Mesendoderm (in vitro differentiated cells): ENCODE results near the gene HAPLN1.

Experiments
- DNase-seq: peaks from one replicate; pipeline ENCODE4 v3.0.0; 2013
- H2AK5ac ChIP-seq: 2 replicates; pipeline ENCODE4 v1.6.1; 2013; ENCODE audit warnings: low read length, inconsistent platforms
- H2BK120ac ChIP-seq: 2 replicates; pipeline ENCODE4 v1.6.1; 2013; ENCODE audit warnings: low read depth, mild to moderate bottlenecking, low read length, moderate library complexity, mixed read lengths
- H2BK15ac ChIP-seq: replicated peaks from 2 replicates; pipeline ENCODE4 v1.6.1; 2013; ENCODE audit warnings: low read depth, mild to moderate bottlenecking, moderate library complexity
- H2BK5ac ChIP-seq: 2 replicates; pipeline ENCODE4 v1.6.1; 2013; ENCODE audit warnings: low read length, inconsistent platforms
- H3K18ac ChIP-seq: 2 replicates; pipeline ENCODE4 v1.6.1; 2013; ENCODE audit warnings: mild to moderate bottlenecking, low read length, mixed read lengths
- H3K23ac ChIP-seq: one replicate; pipeline ENCODE4 v1.6.1; 2013; ENCODE audit warnings: low read length
- H3K27ac ChIP-seq: 2 replicates; pipeline ENCODE4 v1.5.1; 2013; ENCODE audit warnings: low read depth, mild to moderate bottlenecking, inconsistent platforms, low read length, moderate library complexity
- H3K27me3 ChIP-seq: 2 replicates; pipeline ENCODE4 v1.6.1; 2013; ENCODE audit warnings: low read length, control low read depth, mild to moderate bottlenecking, inconsistent platforms; ENCODE audit not compliant: insufficient read depth, poor library complexity
- H3K36me3 ChIP-seq: 2 replicates; pipeline ENCODE4 v1.6.1; 2013; ENCODE audit warnings: low read length, inconsistent platforms; ENCODE audit not compliant: control insufficient read depth, insufficient read depth
- H3K4ac ChIP-seq: one replicate; pipeline ENCODE4 v1.6.1; 2013; ENCODE audit warnings: low read depth, mild to moderate bottlenecking, low read length, moderate library complexity
- H3K4me1 ChIP-seq: 2 replicates; pipeline ENCODE4 v1.6.1; 2013; ENCODE audit warnings: low read depth, low read length, inconsistent platforms; ENCODE audit not compliant: control insufficient read depth
- H3K4me2 ChIP-seq: 2 replicates; pipeline ENCODE4 v1.6.1; 2013; ENCODE audit warnings: low read length
- H3K4me3 ChIP-seq: 2 replicates; pipeline ENCODE4 v1.5.1; 2013; ENCODE audit warnings: mild to moderate bottlenecking, low read length
- H3K56ac ChIP-seq: one replicate; pipeline ENCODE4 v1.6.1; 2013; ENCODE audit warnings: low read length
- H3K79me1 ChIP-seq: 2 replicates; pipeline ENCODE4 v1.6.1; 2013; ENCODE audit warnings: low read length, inconsistent platforms
- H3K79me2 ChIP-seq: 2 replicates; pipeline ENCODE4 v1.6.1; 2013; ENCODE audit warnings: mild to moderate bottlenecking, low read length; ENCODE audit not compliant: control insufficient read depth, insufficient read depth
- H3K9ac ChIP-seq: 2 replicates; pipeline ENCODE4 v1.6.1; 2013; ENCODE audit warnings: low read length, inconsistent platforms
- H4K5ac ChIP-seq: one replicate; pipeline ENCODE4 v1.6.1; 2013; ENCODE audit warnings: low read length
- H4K8ac ChIP-seq: one replicate; pipeline ENCODE4 v1.6.1; 2013; ENCODE audit warnings: low read depth, mild to moderate bottlenecking, control low read depth, low read length, moderate library complexity
- WGBS: extraction: QIAGEN DNeasy Blood & Tissue Kit; methylation state at CpG from one replicate; pipeline ENCODE4 v1.1.7; 2013; ENCODE audit warnings: low lambda C conversion rate, missing lambda C conversion rate; ENCODE audit not compliant: insufficient coverage; ENCODE audit errors: extremely low coverage; 5-methylcytosine and 5-hydroxymethylcytosine counted together

Gene HAPLN1

GRCh38 chr5:83708170-83708569, 12.5 kb downstream of the HAPLN1 start:
- H3K27me3 ChIP-seq: no peaks in the 10 kb centered on the region
- WGBS: no CpG with 5 or more reads among the region's 1 CpG
- no peak overlapping the region for H2BK15ac ChIP-seq
- H3K79me2 ChIP-seq: no peaks in the 10 kb centered on the region
- H3K18ac ChIP-seq: no peak overlapping the region
- no peak for DNase-seq
- no peak overlapping the region for H3K4me2 ChIP-seq
- H3K36me3 ChIP-seq: no peaks in the 10 kb centered on the region
- H2BK5ac ChIP-seq: no peak overlapping the region
- no peak overlapping the region for H3K9ac ChIP-seq
- no peak overlapping the region for H3K23ac ChIP-seq
- no peak overlapping the region for H2BK120ac ChIP-seq
- no peak overlapping the region for H4K8ac ChIP-seq
- no peaks in the 10 kb centered on the region for H3K4me1 ChIP-seq
- no peaks in the 10 kb centered on the region for H3K79me1 ChIP-seq
- no peak overlapping the region for H3K27ac ChIP-seq
- H2AK5ac ChIP-seq: no peak overlapping the region
- no peak overlapping the region for H3K4ac ChIP-seq
- H3K56ac ChIP-seq: no peak overlapping the region
- H4K5ac ChIP-seq: no peak overlapping the region
- no peak overlapping the region for H3K4me3 ChIP-seq

DNA sequence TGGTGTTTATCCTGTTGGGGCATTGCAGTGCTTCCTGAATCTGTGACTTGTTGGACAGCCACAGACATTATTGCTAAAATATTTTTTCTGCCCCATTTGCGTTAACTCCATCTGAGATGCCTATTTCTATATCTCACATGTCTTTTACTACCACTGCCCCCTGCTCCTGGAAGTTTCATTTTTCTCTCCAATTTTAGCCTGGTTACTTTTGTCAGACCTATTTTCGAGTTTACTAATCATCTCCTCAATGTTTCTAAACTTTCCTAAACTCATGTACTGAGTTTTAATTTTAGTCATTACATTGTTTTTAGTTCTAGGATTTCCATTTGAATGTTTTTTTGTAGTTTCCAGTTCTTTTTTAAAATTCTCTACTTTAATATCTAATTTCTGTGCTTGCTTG, 17.6 kb downstream of the HAPLN1 start:
- Histone ChIP-seq H3K36me3 (no peaks in the 10 kb centered on the region), H3K27me3 (no peaks in the 10 kb centered on the region), H3K56ac (no peak overlapping the region), H3K4me1 (no peaks in the 10 kb centered on the region), H3K79me1 (no peaks in the 10 kb centered on the region), H3K4me2 (no peak overlapping the region), H2BK120ac (no peak overlapping the region), H4K5ac (no peak overlapping the region), H3K9ac (no peak overlapping the region), H4K8ac (no peak overlapping the region), H2BK15ac (no peak overlapping the region), H3K4me3 (no peak overlapping the region), H3K18ac (no peak overlapping the region), H2AK5ac (no peak overlapping the region), H3K4ac (no peak overlapping the region), H3K27ac (no peak overlapping the region), H3K23ac (no peak overlapping the region), H3K79me2 (no peaks in the 10 kb centered on the region), H2BK5ac (no peak overlapping the region)
- no CpG with 5 or more reads among the region's 2 CpGs for WGBS
- no peak for DNase-seq

DNA sequence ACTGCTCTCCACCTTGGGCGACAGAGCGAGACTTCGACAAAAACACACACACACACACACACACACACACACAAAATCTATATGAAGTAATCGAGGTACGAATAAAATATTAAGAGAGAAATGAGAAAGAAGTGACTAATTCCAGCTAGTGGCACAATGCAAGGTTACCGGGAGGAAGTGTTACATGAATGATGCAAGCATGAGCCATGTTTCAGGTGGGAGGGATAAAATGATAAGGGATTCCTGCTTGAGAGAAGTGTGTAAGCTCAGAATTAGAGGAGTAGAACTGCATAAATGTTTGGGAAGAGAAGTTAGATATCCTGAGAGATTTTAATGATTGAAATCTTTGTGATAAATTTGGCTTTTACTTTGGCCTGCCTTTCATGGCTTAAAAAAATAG, 18.8 kb downstream of the HAPLN1 start:
- Histone ChIP-seq H2BK15ac (no peak overlapping the region), H3K79me1 (no peaks in the 10 kb centered on the region), H3K4me2 (no peak overlapping the region), H4K5ac (no peak overlapping the region), H3K36me3 (no peaks in the 10 kb centered on the region), H3K23ac (no peak overlapping the region), H3K4ac (no peak overlapping the region), H2AK5ac (no peak overlapping the region), H3K27me3 (no peaks in the 10 kb centered on the region), H3K9ac (no peak overlapping the region), H4K8ac (no peak overlapping the region), H2BK5ac (no peak overlapping the region), H3K56ac (no peak overlapping the region), H3K18ac (no peak overlapping the region), H2BK120ac (no peak overlapping the region), H3K27ac (no peak overlapping the region), H3K4me1 (no peaks in the 10 kb centered on the region), H3K4me3 (no peak overlapping the region), H3K79me2 (no peaks in the 10 kb centered on the region)
- peak; percentile 28 for DNase-seq
- WGBS: no CpG with 5 or more reads among the region's 6 CpGs

- no peak overlapping the region for H3K9ac ChIP-seq
- no peak overlapping the region for H3K4me2 ChIP-seq
- H4K5ac ChIP-seq: no peak overlapping the region
- no peaks in the 10 kb centered on the region for H3K79me2 ChIP-seq
- no peak overlapping the region for H2BK15ac ChIP-seq
- no peak overlapping the region for H3K27ac ChIP-seq
- H3K79me1 ChIP-seq: no peaks in the 10 kb centered on the region
- WGBS: no CpG with 5 or more reads among the region's 1 CpG
- no peak overlapping the region for H3K4ac ChIP-seq
- no peak overlapping the region for H3K18ac ChIP-seq
- H3K23ac ChIP-seq: no peak overlapping the region
- H4K8ac ChIP-seq: no peak overlapping the region
- no peak overlapping the region for H3K56ac ChIP-seq
- no peaks in the 10 kb centered on the region for H3K36me3 ChIP-seq
- no peak for DNase-seq
- no peaks in the 10 kb centered on the region for H3K4me1 ChIP-seq
- no peak overlapping the region for H2AK5ac ChIP-seq
- H2BK5ac ChIP-seq: no peak overlapping the region
- no peaks in the 10 kb centered on the region for H3K27me3 ChIP-seq
- no peak overlapping the region for H3K4me3 ChIP-seq
- H2BK120ac ChIP-seq: no peak overlapping the region
These were observed 30.8 kb downstream of the HAPLN1 start for GRCh38 chr5:83689881-83690280.

GRCh38 chr5:83688281-83688680, 32.4 kb downstream of the HAPLN1 start:
- Histone ChIP-seq H2BK120ac (no peak overlapping the region), H3K36me3 (no peaks in the 10 kb centered on the region), H3K27me3 (no peaks in the 10 kb centered on the region), H2BK15ac (no peak overlapping the region), H2AK5ac (no peak overlapping the region), H4K8ac (no peak overlapping the region), H4K5ac (no peak overlapping the region), H3K18ac (no peak overlapping the region), H3K4ac (no peak overlapping the region), H3K4me2 (no peak overlapping the region), H3K56ac (no peak overlapping the region), H3K4me3 (no peak overlapping the region), H3K27ac (no peak overlapping the region), H3K23ac (no peak overlapping the region), H3K79me1 (no peaks in the 10 kb centered on the region), H3K4me1 (no peaks in the 10 kb centered on the region), H3K79me2 (no peaks in the 10 kb centered on the region), H3K9ac (no peak overlapping the region), H2BK5ac (no peak overlapping the region)
- DNase-seq: no peak
- no CpG with 5 or more reads among the region's 4 CpGs for WGBS

DNA sequence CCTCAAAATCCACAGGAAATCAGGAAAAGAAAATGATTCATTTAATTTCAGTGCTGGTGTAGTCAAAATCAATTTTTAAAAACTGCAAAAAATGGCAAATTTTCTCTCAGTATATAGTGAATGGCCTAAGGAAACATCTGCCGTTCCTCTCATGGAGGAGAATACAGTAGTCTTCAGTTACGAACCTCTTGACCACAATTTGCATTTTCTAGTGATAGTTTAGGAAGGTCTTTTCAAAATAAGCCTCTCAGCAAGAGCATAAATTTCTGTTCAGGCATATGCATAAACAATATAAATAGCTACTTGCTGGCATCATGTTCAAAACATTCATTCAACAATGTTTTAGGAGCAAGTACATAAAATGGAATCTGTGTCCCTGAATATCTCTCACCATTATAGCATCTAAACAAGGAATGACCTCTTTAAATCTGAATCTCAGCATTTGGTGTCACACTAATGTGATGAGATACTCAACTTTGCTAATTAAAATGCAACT, 33.5 kb downstream of the HAPLN1 start:
- Histone ChIP-seq H2BK120ac (no peak overlapping the region), H3K79me1 (no peaks in the 10 kb centered on the region), H3K27ac (no peak overlapping the region), H3K4me2 (no peak overlapping the region), H4K8ac (no peak overlapping the region), H2AK5ac (no peak overlapping the region), H4K5ac (no peak overlapping the region), H3K4ac (no peak overlapping the region), H3K36me3 (no peaks in the 10 kb centered on the region), H3K27me3 (no peaks in the 10 kb centered on the region), H3K79me2 (no peaks in the 10 kb centered on the region), H2BK5ac (no peak overlapping the region), H3K4me3 (no peak overlapping the region), H3K23ac (no peak overlapping the region), H2BK15ac (no peak overlapping the region), H3K4me1 (no peaks in the 10 kb centered on the region), H3K9ac (no peak overlapping the region), H3K56ac (no peak overlapping the region), H3K18ac (no peak overlapping the region)
- WGBS: no CpG with 5 or more reads among the region's 2 CpGs
- no peak for DNase-seq
